ENCODE measurements around the gene CARD9.

Gene CARD9

DNA sequence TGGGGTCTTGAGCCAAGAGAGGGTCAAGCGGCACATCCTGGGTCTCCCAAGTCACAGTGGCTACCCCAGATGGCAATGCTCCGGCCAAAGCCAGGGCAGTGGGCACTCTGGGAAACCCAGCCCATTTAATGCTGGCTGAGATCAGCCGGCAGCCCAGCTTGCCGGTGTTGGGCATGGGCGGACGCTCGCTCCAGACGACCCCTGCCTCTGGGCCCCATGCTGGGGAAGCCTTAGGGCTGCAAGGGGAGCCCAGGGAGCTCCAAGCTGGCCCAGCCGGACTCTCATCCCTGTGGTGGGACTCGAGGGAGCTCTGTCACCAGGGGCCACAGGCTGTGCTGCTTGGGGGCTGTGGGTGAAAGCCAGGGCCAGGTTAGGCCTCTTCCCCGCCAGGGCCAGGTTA is 5.9 kb upstream of the CARD9 start:
- DNase-seq = no peak

DNA sequence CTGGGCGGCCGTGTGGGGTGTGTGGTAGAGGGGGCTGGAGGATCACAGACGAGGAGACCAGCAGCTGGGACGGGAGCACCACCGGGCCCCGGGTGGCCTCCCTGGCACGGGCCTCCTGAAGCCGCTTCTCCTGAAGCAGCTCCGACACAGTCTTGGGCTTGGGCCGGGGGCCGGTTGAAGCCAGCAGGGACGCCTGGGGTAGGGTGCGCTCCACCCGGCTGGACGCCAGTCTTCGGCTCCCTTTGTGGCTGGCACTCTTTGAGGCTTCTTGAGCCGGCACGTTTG is 5.5 kb upstream of the CARD9 start:
- no peak for DNase-seq

DNA sequence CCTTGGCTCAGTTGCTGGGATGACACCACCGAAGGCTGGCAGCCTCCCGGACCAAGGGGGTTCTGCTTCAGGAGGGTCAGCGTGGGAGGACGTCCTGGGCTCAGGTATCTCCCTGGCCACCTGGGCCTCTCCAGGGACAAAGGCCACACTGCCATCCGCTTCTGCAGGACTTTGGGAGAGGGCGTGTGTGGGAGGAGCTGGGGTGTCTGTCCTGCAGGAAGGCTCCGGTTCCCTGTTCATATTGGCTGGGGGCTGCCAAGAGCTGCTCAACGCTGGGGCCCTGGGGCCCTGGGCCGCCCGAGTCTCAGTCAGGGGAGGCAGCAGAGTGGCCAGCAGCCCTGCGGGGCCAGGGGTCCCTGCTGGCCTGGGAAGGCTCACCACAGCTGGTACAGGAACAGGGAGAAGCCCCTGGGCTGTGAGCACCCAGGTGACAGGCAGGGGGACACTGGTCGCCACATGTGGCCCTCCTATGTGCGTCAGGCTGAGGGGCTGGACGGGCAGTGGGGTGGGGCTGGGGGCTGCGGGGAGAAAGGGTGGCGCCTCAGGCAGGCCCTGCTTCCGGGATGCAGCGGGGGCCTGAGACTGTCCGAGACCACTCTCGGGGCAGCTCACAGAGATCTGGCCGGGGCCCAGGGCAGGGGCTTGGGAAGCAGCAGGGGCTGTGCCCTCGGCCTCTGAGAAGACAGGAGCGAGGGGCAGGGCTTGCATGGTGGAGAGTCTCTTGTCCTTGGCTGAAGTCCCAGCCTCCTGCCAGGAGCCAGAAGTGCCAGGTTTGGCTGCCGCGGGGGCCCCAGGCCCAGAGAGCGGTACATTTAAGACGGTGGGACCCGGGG is 4.9 kb upstream of the CARD9 start:
- no peak for DNase-seq

DNA sequence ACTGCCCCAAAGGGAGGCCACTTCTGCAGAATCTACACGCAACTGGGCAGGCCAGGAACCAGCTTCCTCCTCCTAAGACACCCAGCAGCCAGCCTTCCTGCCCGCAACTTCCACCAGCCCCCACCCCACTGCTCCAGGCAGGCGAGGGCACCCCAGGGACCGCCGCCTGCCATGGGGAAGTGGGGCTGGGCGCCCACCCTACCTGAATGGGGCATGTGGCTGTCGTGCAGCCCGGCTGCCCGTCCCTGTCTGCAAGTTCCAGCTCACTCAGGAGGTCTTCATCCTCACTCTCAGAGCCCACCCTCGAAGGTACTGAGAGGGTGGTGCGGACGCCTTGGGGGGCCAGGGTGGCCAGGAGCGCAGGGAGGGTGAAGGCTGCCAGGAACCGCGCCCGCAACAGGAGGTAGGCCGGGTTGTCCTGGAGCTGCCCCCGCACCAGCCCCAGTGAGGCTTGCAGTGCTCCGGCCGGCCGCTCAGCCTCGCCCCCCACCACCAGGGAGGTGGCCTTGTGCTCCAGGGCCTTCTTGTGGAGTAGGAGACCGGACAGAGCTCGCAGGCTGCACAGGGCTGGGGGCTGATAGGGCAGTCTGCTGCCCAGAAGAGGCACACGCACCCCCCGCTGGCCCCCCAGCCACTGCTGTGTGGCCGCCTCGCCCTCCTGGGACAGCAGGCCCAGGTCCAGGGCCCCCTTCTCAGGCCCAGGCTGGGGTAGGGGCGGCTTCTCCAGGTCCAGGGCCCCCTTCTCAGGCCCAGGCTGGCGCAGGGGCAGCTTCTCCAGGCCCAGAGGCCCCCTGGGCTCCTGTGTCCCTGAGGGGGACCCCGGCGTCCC is 4.1 kb upstream of the CARD9 start:
- DNase-seq = peak; percentile 29 to 54

DNA sequence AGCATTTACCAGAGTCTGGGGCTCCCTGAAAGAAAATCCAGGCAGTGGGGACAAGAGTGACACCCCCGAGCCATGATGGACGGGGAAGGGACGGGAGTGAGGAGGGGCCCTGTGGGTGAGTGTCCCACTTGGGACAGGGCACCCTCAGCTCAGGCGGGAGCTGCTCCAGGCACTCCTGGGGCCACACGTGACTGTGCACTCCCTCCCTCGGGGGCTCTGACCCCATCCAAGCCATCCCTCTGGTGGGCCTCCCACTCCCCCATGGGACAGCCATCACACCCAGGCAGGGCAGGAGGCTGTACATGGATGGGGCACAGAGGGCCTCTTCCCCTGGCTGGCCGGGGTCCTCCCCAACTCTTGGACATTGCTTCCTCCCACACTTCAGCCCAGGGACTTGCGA is 3.0 kb upstream of the CARD9 start:
- no peak for DNase-seq

DNA sequence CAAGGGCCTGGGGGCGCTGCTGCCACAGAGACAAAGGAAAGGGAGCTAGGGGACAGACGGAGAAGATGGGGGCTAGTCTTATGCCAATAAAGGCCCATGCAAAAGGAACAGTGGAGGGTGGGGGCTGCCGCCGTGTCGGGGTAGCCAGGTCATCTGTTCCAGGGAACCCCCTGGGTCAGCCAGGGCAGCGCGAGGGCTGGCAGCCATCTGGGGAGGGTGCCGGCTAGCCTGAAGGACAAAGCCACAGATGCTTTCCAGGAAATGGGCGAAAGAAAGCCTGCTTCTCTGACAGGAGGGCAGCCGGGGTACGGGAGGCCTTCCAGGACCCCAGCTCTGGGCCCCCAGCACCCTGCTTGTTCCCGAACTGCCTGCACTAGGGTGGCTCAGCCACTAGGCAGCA is 1.6 kb upstream of the CARD9 start:
- no peak for DNase-seq

DNA sequence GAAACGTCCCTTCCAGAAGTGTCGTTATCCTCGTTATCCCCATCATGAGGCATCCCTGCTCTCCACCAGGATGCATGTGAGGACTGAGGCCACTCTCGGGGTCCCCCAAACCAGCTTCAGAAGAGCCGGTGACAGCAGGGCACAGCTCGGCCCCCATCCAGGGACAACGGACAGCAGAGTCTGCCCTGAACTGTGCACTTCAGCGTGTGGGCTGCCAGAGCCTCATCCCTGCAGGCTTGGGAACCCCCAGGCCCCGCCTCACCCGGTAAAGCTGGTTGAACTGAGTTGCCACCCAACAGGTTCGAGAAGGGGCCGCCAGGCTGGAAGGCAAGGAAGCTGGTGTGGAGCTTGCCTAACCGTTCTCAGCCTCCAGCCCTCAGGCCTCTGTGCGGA is 710 bp upstream of the CARD9 start:
- no peak for DNase-seq

DNA sequence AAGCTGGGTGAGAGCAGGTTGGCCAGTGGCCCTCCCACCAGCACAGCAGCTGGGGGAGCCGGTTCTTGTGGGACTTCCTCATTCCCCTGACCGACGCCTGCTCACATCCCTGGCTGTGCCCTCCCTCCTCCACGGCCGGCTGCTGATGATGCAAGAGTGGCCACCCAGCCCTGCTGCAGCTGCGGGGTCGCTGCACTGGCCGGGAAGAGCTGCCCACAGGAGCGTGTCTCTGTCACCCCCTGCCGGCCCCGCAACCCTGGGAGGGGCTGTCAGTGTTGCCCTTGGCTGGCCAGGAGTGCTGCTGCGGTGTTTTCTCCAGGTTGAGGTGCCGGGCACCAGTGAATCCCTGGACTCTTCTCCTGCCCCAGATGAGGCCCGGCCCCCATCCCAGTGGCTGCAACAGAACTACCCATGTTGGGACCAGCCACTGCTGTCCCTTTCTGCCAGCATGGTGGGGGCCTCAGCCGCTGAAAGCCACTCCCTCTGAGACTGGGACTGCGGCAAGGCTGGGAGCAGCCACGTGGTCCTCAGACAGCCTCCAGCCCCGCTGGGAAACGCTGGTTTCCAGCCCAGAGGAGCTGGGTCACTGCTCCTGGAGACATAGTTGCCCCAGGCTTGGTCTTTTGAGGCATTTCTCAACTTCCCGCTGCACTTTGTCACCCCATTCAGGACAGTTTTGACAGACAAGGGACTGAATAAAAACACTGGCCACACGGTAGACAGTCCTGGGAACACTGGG is 739 bp downstream of the CARD9 start:
- peak; percentile 74 to 79 for DNase-seq

DNA sequence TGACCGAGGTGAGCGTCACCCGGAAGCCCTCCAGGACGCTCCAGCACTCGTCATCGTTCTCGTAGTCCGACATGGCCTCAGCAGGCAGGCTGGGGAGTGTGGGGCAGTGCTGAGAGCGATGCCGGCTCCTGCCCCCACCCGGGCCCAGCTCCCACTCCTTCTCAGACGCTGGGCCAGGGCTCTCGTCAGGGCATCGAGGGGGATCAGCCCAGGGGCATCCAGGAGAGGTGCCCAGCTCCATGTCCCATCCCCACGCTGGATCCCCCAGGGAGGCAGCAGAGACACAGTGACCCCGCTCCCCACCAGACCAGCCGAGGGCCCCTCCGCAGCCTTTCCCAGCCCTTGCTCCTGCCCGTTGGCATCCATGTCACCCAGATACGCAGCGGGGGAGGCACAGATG is 1.5 kb downstream of the CARD9 start:
- DNase-seq = no peak

DNA sequence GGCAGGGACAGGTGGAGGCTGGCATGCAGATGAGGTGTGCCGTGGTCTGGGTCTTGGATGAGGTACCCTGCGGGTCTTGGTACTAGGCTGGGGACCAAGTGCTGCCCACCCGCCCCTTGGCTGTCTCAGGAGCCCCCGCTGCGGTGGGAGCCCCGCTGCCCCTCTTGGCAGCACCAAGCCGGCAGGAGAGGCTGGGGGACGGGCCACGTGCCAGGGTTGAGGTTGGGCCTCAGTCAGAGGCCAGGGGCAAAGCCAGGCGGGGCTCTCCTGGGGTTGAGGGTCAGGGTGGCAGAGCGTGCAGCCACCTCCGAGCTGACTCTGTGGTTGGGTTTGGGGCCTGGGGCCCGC is 2.0 kb downstream of the CARD9 start:
- DNase-seq = no peak

DNA sequence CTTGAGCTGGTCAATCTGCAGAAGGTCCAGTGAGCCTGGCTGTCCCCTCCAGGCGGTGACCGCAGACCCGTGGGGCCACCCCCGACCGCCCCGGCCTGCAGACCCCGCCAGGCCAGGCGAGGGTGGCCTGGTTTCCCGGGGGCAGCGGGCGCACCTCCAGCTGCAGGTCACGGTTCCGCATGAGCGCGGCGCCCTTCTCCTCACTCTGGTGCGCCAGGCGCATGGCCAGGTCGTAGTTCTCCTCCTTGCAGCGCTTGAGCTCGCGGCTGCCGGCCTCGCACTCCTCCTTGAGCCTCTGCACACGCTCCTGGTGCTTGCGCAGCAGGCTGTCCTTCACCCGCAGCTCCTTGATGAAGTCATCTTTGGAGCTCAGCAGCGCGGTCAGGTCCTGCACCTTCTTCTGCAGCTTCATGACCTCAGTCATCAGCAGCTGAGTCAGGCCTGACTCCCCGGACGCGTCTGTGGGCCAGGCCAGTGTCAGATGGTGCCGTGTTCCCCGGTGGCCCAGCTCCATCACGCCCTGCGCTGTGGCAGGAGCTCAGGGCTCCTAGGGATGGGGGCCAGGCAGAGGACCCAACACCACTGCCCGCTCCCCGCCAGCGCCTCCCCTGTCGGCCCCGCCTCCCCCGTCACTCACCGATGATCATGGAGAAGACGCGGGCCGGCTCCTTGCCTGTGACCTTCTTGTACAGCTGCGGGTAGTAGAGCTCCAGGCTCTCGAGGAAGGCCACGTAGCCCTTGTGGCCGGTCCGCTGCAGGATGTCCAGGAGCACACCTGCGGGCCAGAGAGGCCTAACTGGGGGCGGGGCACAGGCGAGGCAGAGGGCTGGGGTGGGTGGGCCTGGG is 2.6 kb downstream of the CARD9 start:
- no peak for DNase-seq

DNA sequence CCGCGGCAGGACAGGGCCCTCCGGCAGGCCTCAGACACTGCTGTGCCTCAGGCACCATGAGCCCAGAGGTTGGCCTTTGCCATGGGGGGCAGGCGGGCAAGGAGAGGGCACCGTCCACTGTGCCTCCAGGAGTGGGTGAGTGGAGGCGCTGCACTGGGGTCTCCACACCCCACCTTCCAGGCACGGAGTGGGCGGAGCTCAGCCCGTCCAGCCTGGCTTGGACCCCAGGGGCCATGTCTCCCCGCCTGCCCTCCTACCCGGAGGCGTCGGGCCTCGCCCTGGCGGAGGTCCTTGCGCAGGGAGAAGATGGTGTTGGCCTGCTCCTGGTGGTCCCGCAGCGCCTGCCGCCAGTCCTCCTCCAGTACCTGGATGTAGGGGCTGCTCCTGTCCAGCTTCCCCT is 3.4 kb downstream of the CARD9 start:
- DNase-seq = no peak

DNA sequence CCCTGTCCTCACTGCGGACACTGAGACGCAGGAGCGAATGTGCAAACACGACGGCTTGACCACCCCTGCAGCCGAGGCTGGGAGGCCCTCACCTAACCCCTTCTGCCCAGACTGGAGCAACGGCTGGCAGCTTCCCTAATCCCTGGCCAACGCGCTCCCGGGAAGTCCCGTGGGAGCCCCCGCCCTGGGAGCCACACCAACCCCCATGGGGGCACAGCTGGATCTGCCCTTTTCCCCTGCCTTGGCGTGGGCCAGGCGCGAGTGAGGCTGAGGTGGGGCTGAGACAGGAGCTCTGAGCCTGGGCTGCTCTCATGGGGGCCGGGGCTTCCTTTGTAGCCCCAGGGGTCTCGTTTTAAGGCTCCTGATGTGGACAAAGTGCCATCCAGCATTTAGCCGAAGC is 5.3 kb downstream of the CARD9 start:
- DNase-seq = no peak

DNA sequence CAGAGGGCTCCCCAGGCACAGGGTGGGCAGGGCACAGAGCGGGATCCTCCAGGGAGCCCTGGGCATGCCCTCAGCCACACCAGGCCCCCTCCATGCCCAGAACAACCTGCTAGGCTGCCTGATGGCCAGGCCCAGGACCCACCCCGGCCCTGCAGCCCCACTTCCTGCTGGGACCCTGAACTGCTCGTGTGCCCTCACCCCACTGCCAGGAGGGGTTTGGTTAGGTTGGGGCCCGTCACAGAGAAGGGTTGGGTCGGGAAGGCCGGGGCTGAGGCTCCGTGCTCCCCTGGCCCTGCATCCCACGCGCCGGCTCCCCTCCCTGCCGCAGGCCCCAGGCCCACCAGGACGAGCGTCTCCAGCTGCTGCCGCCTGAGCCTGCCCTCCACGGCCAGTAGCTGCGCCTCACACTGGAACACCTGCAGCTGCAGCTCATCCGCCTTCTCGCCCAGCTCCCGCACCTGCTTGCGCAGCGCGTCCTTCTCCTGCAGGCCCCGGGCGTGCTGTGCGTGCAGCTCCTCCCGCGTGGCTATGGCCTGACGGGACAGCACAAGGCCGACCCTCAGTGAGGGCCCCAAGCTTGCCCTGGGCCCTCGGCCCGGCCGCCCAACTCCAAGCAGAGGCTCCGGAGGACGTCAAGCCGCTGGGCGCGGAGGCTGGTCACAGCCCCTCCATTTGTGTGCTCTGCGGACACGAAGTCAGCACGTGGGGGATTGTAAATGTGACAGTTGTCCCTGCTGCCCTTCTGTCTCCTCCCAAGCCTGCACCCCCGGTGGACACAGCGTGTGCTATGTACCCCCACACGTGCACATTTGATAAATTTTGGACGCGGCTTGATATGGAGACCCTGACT is 5.9 kb downstream of the CARD9 start:
- DNase-seq = no peak

DNA sequence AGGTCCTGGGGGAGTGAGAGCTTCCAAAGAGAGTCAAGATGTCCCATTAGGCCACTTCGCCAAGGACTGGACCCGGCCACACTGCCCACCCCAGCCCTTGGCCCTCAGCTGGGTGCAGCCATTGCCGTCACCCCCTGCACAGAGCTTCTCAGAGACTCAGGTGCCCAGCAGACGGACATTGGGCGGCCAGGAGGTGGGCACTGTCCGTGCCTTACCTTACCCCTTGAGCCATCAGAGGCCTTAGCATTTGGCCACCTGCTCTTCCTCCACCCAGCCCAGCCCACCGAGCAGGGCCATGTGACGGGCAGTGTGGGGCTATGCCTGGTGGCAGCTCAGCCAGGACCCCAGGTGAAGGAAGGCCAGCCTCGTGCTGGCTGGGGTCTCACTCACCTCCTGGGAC is 6.6 kb downstream of the CARD9 start:
- DNase-seq = no peak

DNA sequence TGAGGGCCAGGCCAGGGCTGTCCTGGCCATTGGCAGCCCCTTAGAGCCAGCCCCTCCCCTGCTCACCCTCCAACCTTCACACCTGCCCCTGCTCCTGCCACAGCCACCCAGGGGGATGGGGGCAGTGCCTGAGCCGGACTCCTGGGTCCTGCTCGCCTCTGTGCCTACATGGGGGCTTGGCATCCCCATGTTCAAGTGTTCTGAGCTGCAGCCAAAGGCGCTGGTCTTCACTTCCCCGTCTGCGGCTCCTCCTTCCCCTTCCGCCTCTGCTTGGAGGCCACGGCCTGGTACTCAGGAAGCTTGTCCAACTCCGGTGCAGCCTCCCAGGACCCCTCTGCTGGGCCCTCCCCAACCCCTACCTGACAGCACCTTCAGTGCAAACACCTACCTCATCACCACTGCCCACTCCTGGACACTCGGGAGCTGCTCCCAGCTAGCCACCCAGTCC is 7.7 kb downstream of the CARD9 start:
- peak; percentile 46 to 70 for DNase-seq

DNA sequence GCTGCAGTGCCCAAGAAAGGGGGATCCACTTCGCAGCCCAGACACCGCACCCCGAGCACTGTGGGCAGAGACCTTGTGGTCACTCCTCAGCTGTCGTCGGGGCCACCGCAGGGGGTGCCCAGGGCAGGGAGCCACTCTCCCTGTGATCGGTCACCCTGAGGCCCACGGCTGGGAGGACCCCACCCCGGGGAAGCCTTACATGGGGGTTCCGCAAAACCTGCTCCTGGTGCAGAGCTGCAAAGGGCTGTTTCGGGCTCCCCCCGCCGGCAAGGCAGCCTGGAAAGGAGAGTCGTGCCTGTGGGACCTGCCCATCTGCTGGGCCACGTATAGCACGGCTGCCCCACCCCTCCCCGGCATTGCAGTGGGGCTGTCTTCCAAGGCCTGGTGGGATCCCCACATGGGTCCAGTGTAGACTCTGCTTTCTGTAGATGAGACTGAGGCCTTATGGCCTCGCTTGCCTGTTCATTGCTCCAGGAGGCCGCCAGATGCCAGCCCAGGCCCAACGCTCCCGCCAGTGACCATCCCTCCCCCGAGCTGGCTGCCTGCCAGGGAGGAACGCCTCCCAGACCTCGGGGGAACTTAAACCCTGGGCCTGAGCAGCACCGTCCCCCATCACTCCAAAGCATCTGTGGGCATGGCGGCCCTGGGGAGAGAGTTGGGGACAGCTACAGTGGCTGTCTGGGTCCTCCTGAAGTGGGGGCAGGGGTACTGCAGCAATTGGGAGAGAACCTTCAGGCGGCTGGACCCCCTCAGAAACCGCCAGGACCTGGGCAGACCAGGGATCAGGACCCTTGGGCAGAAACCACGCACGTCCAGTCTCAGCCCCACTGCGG is 8.3 kb downstream of the CARD9 start:
- no peak for DNase-seq

DNA sequence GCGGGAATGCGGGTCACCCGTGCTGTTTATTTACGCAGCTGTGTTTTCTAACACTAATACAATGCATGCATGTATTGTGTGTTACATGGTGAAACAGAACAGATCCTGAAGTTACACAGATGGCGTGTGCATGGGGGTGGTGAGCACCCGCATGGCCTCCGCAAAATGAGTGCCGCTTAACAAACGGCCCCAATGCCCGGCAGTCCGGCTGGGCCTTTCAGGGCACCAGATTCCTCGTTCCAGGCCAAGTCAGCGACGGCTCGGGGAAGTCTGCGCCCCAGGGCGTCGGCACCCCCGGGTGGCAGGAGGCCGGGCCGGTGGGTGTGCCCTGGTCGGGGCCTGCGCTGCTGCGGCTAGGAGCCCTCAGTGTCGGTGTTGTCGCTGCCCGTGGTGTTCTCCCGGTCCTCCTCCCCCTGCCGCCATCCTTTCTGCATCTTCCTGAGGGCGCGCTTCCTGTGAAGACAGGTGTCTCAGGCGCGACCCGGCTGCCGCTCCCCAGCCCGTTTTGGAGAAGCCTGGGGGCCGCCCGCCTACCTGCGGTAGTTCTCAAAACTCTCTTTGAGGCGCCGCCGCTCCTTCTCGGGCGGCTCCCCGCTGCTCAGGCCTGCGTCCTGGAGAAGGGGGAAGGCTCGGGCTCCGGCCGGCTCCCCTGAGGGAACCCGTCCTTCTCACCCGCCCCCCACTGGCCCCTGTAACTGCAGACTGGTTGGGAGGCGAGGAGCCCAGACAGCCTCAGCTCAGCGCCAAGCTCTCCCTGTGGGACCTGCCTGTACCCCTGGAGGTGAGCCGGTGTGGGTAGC is 9.3 kb downstream of the CARD9 start:
- peak in 1 of 2 experiments; percentile 33 for DNase-seq

DNA sequence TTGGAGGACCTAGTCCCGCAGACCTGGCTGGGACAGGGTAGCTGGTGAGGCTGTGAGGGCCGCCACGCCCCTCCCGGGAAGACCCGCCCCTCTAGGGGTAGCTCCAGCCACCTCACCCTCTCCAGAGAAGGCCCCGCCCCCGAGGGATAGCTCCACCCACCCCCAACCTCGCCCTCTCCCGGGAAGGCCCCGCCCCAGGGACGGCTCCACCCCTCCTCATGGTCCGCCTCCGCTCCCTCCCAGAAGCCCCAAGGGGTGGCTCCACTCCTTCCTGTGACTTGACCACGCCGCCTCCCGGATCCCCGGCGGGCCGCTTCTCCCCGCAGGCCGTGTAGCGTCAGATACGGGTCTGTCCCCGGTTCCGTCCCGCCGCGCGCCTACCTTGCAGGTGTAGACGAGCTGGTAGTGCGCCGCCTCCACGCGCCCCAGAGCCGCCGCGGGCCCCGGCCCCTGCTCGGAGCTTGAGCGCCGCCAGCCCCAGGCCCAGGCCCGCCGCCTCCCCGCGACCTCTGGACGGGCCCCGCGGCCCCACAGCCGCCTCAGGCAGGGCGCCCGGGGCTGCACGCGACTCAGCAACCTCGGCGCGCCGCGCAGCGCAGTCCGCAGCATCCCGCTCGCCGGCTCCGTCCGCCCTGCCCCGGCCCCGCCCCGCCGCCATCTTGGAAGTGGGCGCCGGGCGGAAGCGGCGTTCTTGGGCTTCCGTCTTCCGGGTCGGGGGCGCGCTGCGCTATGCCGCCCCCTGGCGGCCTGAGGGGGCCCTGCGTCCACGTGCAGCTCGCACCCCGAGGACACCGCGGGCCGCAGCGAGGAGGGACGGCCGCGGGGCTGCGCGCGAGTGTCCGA is 10.1 kb downstream of the CARD9 start, which contains the start of gene DNLZ:
Gene DNLZ (minus strand): TSS at position 639 of the 843 bp plus-strand sequence. CDS start 30 bp downstream, at position 609.
- DNase-seq = peak; percentile 71 to 90
